ENCODE measurements around the gene OSBPL8.
"Not testable (repeated sequence)": the region's sequence is repeated elsewhere in the genome, so short reads cannot be mapped to it uniquely, and the experiment has no call there.

OSBPL8 gene

DNA sequence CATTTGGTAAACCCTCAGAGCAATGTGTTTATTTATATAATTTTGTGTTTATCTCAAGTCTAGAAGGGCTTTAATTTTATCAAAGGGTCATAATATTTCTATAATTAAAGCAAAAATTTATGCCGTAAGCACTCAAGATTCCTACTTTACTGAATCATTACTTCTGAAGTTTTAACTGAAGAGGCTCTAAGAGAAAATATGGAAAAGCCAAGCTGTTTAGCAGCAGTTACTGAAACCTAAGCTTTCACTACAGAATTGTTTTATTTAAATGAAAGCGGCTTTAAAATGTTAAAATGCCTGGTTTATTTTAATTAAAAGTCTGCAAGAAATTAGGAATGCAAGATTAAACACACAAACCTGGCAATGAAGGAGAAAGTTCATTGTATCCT lies 137.4 kb downstream of the OSBPL8 start:
- no peak for DNase-seq (ENCODE audit: low read depth)

DNA sequence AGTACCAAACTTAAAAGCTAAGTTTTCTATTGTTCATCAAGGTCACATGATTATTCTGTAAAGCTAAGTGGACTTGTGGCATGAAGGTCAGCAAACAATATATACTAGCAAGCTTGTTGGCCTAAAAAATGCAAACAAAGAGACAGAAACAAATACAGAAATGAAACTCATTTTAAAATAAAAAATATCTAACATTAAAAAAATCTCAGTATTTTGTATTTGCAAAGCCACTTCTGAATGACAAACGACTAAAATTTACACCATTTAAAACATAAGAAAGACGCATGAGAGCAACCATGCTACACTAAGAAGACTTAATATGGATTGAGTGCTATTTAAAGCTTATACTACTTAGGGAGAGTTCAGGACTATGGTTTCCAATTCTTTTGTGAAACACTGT lies 138.5 kb downstream of the OSBPL8 start:
- DNase-seq (ENCODE audit: low read depth) = no peak

GRCh38 chr12:76420222-76420621 lies 139.3 kb downstream of the OSBPL8 start:
- peak; percentile 17 for DNase-seq (ENCODE audit: low read depth)

DNA sequence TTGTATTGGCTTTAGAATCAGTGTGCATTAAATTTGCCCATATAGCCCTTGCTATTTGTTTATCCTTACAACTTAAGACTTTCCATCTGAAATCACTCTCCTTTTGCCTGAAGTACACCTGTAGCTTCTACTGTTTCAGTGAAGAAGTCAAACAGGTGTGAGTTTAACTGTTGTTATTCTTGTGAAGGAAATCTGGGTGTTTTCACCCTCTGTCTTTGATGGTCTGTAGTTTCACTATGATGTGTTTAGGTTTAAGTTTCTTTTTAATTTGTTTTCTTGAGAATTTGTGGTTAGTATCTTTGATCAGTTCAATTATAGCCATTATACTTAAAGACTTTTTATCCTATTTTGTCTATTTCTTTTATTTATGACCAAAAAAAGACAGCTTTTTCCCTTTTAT lies 142.5 kb downstream of the OSBPL8 start:
- DNase-seq (ENCODE audit: low read depth) = no peak

DNA sequence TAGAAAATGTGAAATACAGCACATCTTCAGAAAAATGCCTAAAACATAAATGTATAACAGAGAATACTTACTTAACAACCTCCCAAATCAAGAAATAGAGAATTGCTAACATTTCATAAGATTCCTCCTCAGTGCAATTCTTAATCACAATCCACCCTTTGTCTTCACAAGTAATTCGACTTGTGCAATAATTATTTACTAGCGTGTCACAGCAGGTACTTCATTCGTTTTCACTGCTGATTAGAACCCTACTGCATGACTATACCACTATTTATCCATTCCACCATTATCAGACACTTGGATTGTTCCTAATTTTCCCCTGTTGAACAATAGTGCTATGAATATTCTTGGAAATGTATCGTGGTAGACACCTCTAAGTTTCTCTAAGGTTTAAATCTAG lies 146.4 kb downstream of the OSBPL8 start:
- DNase-seq (ENCODE audit: low read depth) = no peak

DNA sequence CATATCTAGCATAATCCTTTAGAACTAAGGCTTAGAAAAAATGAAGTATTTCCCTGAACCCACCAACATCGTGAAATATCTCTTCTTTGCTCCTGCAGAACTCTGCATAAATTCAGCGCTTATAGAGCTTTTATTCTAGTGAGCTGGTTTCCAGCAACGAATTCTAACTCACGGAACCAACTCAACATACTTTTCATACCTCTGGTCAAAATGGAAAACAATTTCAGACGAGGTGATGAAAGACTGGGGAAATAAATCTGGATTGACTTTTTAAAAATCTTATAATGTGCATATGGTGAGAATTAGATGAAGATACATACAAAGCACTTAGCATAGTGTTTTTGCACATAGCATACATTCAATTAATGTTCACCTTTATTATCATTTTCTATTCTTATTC lies 148.8 kb downstream of the OSBPL8 start:
- DNase-seq (ENCODE audit: low read depth) = no peak

- no peak for DNase-seq (ENCODE audit: low read depth)
Measured at GRCh38 chr12:76410371-76410770, 149.2 kb downstream of the OSBPL8 start.

- no peak for DNase-seq (ENCODE audit: low read depth)
Measured at GRCh38 chr12:76409074-76409473, 150.5 kb downstream of the OSBPL8 start.

GRCh38 chr12:76407710-76408109 lies 151.9 kb downstream of the OSBPL8 start:
- DNase-seq (ENCODE audit: low read depth) = no peak

GRCh38 chr12:76402259-76402658 lies 157.3 kb downstream of the OSBPL8 start:
- no peak for DNase-seq (ENCODE audit: low read depth)

DNA sequence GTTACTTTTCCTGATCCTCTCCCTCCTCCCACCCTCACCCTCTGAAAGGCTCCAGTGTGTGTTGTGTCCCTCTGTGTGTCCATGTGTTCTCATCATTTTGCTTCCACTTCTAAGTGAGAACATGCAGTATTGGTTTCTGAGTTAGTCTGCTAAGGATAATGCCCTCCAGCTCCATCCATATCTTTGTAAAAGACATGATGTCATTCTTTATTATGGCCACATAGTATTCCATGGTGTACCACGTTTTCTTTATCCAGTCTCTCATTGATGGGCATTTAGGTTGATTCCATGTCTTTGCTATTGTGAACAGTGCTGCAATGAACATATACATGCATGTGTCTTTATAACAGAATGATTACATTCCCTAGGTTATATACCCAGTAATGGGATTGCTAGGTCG lies 159.4 kb downstream of the OSBPL8 start:
- DNase-seq (ENCODE audit: low read depth) = no peak

- no peak for DNase-seq (ENCODE audit: low read depth)
Measured at GRCh38 chr12:76399040-76399439, 160.5 kb downstream of the OSBPL8 start.

- DNase-seq (ENCODE audit: low read depth) = peak; percentile 17
Measured at GRCh38 chr12:76398106-76398505, 161.5 kb downstream of the OSBPL8 start.

DNA sequence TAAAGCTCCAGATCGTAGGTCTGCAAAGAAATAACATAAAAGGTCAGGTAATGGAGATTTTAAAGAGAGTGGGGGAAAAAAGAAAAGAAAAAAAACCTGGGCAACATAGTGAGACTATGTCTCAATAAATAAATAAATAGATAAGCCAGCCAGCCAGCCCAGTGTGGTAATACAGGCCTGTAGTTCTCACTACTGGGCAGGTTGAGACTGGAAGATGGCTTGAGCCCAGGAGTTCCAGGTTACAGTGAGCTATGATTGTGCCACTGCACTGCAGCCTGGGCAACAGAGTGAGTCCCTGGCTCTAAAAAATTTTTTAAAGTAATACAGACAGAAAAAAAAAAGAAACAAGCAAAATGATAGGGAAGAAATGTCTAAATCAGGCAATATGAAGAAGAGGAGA lies 168.1 kb downstream of the OSBPL8 start:
- no peak for DNase-seq (ENCODE audit: low read depth)

DNA sequence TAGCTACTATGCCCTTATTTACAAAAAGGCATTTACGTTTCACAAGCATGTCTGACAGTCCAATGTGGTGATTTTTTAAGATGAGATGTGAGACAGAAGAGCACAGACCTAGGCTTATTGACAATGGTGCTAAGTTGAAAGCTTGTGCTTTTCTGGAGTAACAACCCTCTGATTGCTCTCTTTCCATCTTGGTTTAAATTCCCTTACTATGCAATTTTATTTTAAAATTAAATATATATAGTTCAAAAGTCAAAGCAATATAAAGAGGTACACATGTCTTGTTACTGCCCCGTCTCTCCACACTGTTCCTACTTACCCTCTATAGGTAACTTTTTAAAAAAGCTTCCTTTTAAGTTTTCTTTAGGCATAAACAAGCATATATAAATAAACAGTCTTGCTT lies 172.0 kb downstream of the OSBPL8 start:
- no peak for DNase-seq (ENCODE audit: low read depth)

DNA sequence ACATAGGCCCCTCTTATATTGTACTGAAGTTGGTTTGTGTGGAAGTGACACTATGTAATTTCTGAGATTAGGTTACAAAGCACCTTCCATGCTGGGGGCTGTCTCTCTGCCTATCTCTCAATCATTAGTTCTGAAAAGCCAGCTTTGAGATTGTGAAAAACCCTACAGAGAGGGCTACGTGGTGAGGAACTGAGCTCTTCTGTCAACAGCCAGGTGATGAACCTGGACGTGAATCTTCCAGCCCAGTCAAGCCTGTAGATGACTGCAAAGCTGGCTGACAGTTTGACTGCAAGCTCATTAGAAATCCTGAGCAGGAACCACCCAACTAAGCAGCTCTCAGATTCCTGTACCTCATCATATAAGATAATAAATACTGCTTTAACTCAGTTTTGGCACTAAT lies 175.0 kb downstream of the OSBPL8 start:
- no peak for DNase-seq (ENCODE audit: low read depth)

GRCh38 chr12:76383988-76384387 lies 175.6 kb downstream of the OSBPL8 start:
- DNase-seq (ENCODE audit: low read depth) = no peak

DNA sequence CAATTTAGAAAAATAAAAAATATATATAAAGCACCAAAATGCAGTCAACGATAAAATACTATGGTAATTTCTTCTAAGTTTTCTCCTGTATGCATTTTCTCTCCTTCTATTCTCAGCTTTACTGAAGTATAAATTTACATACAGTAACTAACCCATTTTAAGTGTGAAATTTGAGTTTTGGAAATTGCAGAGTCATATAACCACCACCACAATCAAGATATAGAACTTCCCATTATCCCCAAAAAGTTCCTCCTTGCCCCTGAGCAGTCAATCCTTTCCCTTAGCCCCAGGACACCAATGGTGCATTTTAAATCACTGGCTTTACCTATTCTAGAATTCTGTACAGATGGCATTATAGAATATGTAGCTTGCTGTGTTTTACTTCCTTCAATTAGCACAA lies 180.3 kb downstream of the OSBPL8 start:
- no peak for DNase-seq (ENCODE audit: low read depth)

- DNase-seq (ENCODE audit: low read depth) = not testable (repeated sequence)
Measured at GRCh38 chr12:76376876-76377275, 182.7 kb downstream of the OSBPL8 start.

- peak; percentile 22 for DNase-seq (ENCODE audit: low read depth)
Measured at GRCh38 chr12:76375939-76376338, 183.6 kb downstream of the OSBPL8 start.

DNA sequence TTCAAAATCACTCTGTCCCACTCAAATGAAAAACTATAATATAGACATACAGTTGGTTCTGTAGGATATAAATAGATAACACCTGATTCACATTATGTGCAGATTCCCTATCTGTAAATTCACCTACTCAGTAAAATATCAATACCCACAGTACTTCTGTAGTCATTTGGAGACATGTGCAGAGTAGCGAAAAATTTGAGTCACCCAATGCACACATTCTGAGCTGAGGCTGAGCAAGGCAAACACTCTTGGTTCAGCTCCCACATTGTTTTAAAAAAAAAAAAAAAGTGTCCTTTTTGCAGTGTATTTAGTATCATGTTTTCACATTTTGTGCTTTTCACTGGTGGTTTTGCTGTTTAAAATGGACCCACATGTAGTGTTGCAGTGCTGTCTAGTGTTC lies 184.1 kb downstream of the OSBPL8 start:
- DNase-seq (ENCODE audit: low read depth) = peak; percentile 32

DNA sequence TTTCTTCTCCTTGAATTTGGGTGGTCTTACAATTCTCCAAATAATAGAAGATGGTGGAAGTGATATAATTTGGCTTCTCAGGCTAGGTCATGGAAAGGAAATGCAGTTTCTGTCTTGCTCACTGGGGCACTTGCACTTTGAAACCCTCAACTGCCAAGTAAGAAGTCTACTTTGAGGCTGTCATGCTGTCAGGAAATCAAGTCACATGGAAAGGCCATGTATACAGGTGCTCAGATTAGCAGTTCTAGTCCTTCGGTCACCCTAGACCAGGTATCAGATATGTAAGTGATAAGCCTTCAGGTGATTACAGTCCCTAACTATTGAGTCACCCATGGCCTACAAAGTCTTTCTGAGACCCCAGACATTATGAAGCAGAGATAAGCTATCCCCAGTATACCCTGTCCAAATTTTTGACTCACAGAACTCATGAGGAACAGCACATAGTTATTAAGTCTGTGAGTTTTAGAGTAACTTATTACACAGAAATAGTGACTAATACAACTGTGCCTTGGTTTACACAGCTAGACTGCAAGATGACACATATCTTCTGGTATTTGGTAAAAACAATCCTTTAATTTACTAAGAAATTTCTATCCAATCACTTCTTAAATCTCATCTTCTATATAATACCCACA lies 185.1 kb downstream of the OSBPL8 start:
- peak; percentile 75 for DNase-seq (ENCODE audit: low read depth)

- DNase-seq (ENCODE audit: low read depth) = no peak
Measured at GRCh38 chr12:76368230-76368629, 191.3 kb downstream of the OSBPL8 start.

GRCh38 chr12:76366163-76366562 lies 193.4 kb downstream of the OSBPL8 start:
- no peak for DNase-seq (ENCODE audit: low read depth)

DNA sequence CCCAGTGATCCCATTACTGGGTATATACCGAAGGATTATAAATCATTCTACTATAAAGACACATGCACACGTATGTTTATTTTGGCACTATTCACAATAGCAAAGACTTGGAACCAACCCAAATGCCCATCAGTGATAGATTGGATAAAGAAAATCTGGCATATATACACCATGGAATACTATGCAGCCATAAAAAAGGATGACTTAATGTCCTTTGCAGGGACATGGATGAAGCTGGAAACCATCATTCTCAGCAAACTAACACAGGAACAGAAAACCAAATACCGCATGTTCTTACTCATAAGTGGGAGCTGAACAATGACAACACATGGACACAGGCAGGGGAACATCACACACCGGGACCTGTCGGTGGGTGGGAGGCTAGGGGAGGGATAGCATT lies 195.4 kb downstream of the OSBPL8 start:
- not testable (repeated sequence) for DNase-seq (ENCODE audit: low read depth)

Measured in iris pigment epithelial cell (primary cell).